Epithelial cell of proximal tubule (primary cell): Measurements from ENCODE around the gene RNU1-4. TPM values are rescaled to one million over a fixed set of nuclear protein-coding genes. Genes with fewer than 3 reads are reported as not detected.
"Not testable (repeated sequence)": the region's sequence is repeated elsewhere in the genome, so short reads cannot be mapped to it uniquely, and the experiment has no call there.

Source experiments
- DNase-seq: peaks from one replicate; pipeline ENCODE4 v3.0.0-alpha.2; 2011; ENCODE audit warnings: low read depth
- H3K4me3 ChIP-seq: 2 replicates; pipeline ENCODE4 v1.5.1; 2011; ENCODE audit warnings: low read depth, mild to moderate bottlenecking, low read length
- total RNA-seq: library from RNA; depleted of rRNA; stranded (reverse); fragments of >200 nt; gene quantifications from 2 replicates; pipeline ENCODE4 v1.2.3, GENCODE V29; 2015

Gene RNU1-4
- under 0.01 TPM in 2 replicates for total RNA-seq

- not testable (repeated sequence) for DNase-seq, H3K4me3 ChIP-seq
Measured at GRCh38 chr1:16740047-16740964, at the start of gene RNU1-4. Gene RNU1-4 (plus strand): TSS chr1:16740516.

GRCh38 chr1:16690971-16691682 lies 49.2 kb upstream of the RNU1-4 start:
- H3K4me3 ChIP-seq, DNase-seq: not testable (repeated sequence)

DNA sequence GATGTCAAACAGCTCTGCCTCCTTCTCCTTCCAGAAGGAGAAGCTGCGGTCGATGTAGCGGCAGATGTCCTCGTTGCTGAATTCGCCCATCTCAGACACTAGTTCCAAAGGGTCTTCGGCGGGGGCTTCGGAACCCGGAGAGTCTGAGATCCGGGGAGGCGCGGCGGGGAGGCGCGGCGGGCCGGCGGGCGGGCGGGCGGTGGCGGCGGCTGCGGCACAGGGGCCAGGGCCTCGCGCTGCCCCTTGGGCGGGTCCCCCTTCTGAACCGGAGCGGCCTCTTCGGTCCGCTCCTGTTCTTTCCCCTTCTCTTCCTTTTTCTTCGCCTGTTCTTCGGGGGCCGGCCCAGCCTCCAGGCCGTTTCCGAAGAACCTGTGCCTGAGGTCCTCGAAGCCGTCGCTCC lies 48.0 kb upstream of the RNU1-4 start:
- not testable (repeated sequence) for H3K4me3 ChIP-seq, DNase-seq

DNA sequence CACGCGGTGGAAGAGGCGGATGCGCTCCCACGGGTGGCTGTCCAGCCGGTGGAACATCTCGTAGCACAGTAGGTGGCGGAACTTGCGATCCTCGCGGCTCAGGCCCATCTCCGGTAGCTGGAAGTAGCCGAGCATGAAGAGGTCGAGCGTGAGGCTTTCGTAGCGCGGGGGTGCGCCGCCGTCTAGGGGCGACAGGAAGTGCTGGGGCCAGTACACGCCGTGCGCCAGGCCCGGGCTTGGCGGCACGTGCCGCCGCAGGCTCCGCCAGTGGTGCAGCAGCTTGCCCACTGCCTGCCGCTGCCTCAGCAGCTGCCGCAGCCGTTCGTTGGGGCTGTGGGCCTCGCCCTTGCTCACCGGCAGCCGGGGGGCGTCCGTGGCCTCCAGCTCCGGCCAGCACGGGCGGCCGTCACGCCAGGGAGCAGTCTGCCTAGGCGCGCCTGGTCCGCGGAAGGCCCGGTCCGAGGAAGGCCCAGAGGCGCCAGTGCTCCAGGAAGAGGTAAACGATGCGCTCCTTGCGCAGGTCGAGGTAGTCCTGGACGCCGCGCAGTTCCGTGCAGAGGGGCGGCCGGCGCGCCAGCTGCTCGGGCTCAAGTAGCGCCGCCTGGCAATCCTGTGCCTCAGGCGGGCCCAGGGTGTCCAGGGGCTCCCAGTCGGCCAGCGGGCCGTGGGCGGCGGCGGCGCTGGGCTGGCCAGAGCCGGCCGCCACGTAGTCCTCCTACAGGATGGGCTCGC lies 47.4 kb upstream of the RNU1-4 start:
- not testable (repeated sequence) for DNase-seq, H3K4me3 ChIP-seq

- not testable (repeated sequence) for DNase-seq, H3K4me3 ChIP-seq
Measured at GRCh38 chr1:16693449-16694307, 46.6 kb upstream of the RNU1-4 start.

DNA sequence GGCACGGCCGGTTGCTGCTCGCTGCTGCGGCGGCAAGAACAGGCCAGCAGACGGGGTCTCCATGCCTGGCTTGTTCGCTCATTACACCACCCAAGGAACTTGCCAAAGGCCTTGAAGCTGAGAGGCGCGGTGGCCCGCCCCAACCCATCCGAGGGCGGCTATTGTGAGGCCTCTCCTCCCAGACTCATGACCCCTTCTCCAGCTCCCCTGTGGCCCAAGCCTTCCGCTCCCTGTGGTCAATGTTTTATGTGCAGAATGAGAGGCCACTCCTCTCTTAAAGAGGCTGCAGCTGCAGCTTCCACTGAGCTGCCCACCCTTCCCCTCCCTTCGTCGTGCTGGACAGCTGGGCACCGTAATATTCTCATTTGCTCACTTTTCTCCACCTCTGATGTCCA lies 46.0 kb upstream of the RNU1-4 start:
- DNase-seq, H3K4me3 ChIP-seq: not testable (repeated sequence)

DNA sequence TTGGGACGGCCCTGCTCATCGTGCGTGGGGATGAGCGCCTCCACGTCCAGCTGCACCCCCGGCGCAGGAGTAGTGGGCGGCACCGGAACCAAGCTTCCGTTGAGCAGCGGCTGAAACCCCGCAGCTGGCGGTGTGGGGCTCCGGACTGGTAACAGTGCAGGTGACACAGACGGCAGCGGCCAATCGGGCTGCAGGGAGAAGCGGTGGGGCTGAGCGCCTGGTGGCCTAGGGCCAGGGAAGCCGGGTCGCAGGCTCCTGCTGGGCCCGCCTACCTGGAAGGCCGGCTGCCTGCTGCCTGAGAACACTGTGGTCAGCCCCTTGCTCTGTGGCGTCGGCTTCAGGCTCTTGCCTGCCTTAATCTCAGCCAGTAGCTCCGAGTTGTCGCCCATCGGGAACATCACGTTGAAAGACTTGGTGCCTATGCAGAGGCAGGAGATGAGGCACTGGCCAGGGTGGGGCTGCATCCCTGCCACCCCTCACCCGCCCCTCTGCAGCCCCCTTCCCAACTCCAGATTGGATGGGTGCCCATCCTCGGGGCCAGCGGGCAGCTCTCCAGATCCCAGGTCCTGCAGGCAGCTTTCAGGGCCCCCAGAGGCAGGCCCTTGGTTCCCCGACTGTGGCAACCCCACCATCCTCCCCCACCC lies 43.7 kb upstream of the RNU1-4 start:
- H3K4me3 ChIP-seq, DNase-seq: not testable (repeated sequence)

DNA sequence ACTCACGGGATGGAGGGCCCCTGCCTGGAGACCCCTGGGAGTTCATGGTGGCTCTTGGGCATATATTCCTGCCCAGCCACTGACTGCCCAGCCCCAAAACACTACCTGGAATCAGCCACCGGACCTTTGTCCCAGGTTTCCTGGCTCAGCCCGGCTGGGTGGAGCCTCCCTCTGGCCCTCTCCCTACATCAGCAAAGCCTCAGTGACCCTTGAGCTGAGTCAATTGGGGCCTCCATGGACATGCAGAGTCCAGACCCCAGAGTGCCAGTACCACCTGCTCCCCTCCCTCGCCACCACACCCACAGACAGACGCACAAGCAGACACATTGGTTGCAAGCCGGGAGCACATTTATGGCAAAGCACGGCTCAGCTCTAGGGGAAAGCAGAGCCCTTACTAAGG lies 43.2 kb upstream of the RNU1-4 start:
- not testable (repeated sequence) for DNase-seq, H3K4me3 ChIP-seq

GRCh38 chr1:16699440-16699839 lies 40.9 kb upstream of the RNU1-4 start:
- DNase-seq, H3K4me3 ChIP-seq: not testable (repeated sequence)

GRCh38 chr1:16700138-16700895 lies 40.0 kb upstream of the RNU1-4 start:
- not testable (repeated sequence) for H3K4me3 ChIP-seq, DNase-seq

DNA sequence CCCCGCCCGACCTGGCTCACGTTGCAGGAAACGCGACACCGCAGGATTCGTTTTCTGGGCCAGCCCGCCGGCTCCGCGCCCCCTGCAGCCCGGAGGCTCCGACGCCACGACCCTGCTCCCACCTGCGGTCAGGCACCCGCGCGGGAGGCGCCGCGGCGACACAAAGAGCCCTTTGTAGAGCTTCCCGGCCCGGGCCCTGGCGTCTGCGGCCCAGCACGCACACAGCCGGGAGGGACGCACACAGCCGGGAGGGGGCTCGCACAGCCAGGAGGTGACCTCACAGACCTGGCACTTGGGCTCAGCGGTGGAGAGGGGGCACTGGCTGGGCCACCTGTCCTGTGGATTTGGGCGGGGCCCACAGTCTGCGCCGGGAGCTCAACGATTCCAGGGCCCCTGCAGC lies 39.1 kb upstream of the RNU1-4 start:
- not testable (repeated sequence) for H3K4me3 ChIP-seq

DNA sequence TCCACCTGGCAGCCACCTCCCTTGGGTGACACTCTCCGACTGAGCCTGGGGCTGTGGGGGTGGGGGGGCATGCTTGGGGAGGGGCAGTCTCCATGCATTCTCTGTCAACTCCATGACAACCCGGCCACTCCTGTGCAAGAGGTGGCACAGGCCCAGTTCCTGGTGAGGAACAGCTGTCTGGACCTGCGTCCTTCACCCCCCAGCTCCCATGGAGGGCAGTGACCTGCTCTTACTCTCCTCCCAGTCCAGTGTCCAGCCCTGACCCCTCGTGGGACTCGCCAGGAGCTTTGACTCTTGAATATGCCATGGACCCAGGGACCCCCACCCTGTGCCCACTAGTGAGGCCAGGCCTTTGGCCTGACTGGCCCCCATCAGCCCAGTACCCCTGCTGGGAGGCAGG lies 38.0 kb upstream of the RNU1-4 start:
- not testable (repeated sequence) for DNase-seq, H3K4me3 ChIP-seq

More for the DNA sequence above, 39.1 kb upstream of the RNU1-4 start:
- DNase-seq, result not testable (repeated sequence)

- not testable (repeated sequence) for H3K4me3 ChIP-seq
Measured at GRCh38 chr1:16703141-16703540, 37.2 kb upstream of the RNU1-4 start.

GRCh38 chr1:16703602-16704001 lies 36.7 kb upstream of the RNU1-4 start:
- DNase-seq, result not testable (repeated sequence)

More at GRCh38 chr1:16703141-16703540, 37.2 kb upstream of the RNU1-4 start:
- DNase-seq, result not testable (repeated sequence)

DNA sequence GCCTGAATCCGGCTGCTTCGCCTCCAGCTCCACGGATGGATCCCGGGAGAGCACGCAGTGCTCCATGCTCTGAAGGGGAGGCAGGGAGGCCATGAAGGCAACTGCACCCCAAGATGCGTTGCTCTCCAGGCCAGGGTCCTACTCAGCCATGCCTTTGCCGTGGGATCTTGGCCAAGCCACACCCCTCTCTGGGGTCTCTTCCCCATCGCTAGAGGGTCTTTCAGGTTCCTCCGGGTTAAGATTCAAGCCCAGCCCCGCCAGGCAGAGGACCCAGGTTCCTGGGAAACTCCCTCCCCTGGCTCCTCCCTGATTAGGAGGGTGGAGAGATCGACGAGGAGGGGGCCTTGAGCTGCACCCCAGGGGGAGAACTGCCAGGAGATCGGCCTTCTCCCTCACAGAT lies 36.2 kb upstream of the RNU1-4 start:
- DNase-seq, H3K4me3 ChIP-seq: not testable (repeated sequence)

More at GRCh38 chr1:16703602-16704001, 36.7 kb upstream of the RNU1-4 start:
- H3K4me3 ChIP-seq, result not testable (repeated sequence)

DNA sequence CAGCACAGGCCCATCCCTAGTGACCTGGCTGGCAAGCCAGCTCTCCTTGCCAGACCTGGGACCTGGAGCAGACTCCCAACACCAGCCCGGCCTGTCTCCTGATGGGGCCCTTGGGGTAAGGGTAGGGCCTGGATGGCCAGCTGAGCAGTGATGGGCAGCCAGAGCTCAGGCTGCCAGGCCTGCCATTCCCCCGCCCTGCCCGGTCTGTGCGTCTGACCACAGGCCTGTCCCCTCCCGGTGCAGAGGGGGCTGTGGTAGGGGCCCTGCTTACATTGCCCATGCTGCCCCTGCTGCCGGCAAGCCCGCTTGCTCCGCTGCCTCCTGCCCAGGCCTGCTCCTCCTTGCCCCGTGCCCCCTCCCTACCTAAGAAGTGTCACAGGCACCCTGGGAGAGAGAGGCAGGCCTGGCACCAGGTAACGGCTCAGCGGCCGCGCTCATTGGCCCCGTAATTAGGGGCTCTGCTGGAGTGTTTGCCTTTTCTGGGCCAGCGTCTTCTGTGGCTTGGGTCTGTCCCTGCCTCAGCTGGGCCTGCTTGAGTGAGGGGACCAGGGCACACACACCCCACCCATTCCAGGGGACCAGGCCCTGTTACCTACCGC lies 35.7 kb upstream of the RNU1-4 start:
- DNase-seq, H3K4me3 ChIP-seq: not testable (repeated sequence)

- not testable (repeated sequence) for H3K4me3 ChIP-seq, DNase-seq
Measured at GRCh38 chr1:16706302-16706701, 34.0 kb upstream of the RNU1-4 start.
